HG03378 (cell line): ENCODE results near the gene TBKBP1.

Source experiments
- ATAC-seq: cut with Tn5 transposase; IDR thresholded peaks from one replicate; pipeline ENCODE4 v1.9.1; 2021; ENCODE audit warnings: mild to moderate bottlenecking, moderate library complexity; ENCODE audit not compliant: unreplicated experiment

Gene TBKBP1

GRCh38 chr17:47713980-47714700 is 20.2 kb downstream of the TBKBP1 start:
- no peak for ATAC-seq

DNA sequence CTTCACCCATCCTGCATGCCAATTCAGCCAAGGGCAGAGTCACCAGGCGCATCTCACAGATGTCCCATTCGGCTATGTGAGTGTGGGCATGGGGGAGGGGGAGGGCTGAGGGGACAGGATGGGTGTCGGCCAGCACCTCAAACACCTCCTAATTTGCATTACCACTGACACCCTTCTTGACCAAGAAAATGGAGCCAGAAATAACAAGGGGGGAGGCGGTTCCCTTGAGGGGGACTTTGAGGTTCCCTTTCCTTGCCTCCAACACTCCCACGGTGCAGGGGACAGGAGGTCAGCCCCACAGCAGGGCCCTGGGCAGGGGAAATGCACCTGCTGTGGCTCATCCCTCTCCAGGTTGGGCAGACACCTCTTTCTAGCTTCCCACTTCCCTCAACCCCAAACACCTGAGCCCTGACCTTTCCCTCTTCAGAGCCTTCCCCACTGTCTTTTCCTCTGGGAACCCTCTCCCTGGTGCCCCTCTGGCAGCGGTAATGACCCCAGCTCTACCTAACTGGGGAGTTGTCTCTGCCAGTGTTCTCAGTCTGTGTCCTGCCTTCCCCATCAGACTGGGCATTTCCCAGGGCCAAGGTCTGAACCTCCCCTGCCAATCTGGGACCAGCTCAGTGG is 20.9 kb downstream of the TBKBP1 start:
- ATAC-seq = no peak

GRCh38 chr17:47715669-47716325 is 21.8 kb downstream of the TBKBP1 start:
- no peak for ATAC-seq

DNA sequence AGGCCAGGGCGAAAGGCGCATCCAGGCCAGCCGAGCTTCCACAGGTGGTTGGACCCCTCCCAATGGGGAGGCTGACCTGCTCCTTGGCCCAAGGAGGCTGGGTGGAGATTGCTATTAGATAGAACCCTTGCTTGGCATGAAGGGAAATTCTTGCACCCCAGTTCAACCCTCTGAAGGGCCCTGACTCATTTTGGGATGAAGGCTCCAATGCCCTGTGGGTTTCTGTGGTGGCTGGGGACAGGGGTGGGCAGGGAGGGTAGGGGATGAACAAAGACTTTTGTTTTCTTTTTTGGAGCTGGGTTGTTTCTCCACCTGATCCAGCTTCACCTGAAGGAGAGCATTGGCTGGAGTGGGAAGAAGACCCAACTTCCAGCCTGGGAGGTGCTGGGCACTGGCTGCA is 22.4 kb downstream of the TBKBP1 start:
- no peak for ATAC-seq

GRCh38 chr17:47717261-47717697 is 23.3 kb downstream of the TBKBP1 start:
- ATAC-seq = no peak

- no peak for ATAC-seq
Observed at GRCh38 chr17:47717979-47718621, 24.1 kb downstream of the TBKBP1 start.

- no peak for ATAC-seq
Observed at GRCh38 chr17:47718634-47719405, 24.9 kb downstream of the TBKBP1 start.

- ATAC-seq = no peak
Observed at GRCh38 chr17:47719411-47720152, 25.6 kb downstream of the TBKBP1 start.

- no peak for ATAC-seq
Observed at GRCh38 chr17:47720196-47720595, 26.2 kb downstream of the TBKBP1 start.

- no peak for ATAC-seq
Observed at GRCh38 chr17:47720754-47721533, 27.0 kb downstream of the TBKBP1 start.

GRCh38 chr17:47721725-47722124 is 27.8 kb downstream of the TBKBP1 start:
- ATAC-seq = no peak

- no peak for ATAC-seq
Observed at GRCh38 chr17:47724705-47725104, 30.7 kb downstream of the TBKBP1 start.

DNA sequence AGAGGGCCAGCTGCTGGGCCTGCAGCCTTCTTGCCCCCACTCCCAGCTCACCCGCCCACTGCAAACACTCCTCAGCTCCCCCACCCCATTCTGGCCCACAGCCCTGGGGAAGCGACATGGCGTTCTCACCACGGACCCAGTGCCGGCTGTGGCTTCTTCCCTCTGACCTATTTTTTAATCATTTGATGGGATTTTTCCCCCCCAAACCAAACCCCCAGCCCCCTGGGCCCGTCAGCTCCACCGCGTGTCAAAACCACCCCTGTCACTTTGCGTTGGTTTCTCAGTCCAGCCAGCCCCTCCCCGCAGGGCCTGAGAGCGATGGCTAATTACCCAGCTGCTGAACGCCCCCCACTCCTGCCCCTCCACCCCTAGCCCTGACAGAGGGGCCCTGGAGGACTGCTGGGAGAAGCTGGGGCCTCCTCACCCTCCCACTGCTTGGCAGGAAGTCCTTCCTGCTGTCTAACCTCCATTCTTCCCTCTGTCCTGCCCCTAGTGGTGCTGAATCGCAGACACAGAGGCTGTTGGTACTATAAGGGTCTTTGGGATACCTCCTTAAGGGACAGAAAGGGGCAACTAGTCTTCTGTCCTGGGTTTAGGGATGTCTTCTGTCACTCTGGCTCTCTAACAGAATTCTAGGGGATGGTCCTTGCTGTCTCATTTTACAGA is 31.6 kb downstream of the TBKBP1 start:
- ATAC-seq = no peak

- no peak for ATAC-seq
Observed at GRCh38 chr17:47726796-47727703, 33.1 kb downstream of the TBKBP1 start.

DNA sequence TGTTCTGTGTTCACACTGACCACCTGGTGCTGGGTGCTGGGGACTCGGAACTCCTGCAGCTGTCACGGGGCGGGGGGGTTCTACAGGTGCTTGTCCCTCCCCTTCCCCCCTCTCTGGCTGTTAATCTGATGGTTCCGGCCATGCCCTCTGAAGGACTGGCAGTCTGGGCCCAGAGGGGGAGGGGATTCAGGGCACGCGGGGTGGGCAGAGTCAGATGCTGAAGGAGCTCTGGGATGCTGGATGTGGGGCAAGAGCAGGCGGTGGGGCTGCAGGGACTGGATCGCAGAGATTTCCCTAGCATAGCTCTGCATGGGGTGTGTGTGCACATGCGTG is 33.7 kb downstream of the TBKBP1 start:
- ATAC-seq = no peak

- ATAC-seq = no peak
Observed at GRCh38 chr17:47728214-47728877, 34.4 kb downstream of the TBKBP1 start.

- ATAC-seq = no peak
Observed at GRCh38 chr17:47729476-47729875, 35.5 kb downstream of the TBKBP1 start.
